Stimulated activated naive B cell treated with anti-CD40 and anti-IgM and Interleukin-4, amounts not matched to agents 10 μg/mL and 1 μg/mL and 100 μg/mL, for 72 hours (primary cell): ENCODE measurements around the gene AKR1C1.
A peak's percentile ranks its signal among the peaks of the same experiment; 100 is the strongest.
"Not testable (repeated sequence)": the region's sequence is repeated elsewhere in the genome, so short reads cannot be mapped to it uniquely, and the experiment has no call there.

Experiments
- ATAC-seq, 2 donors: fragments of 150-1000 bp; cut with Tn5 transposase; replicated peaks; 2 replicates each; pipeline ENCODE4 v1.10.0; 2021; ENCODE audit warnings: moderate library complexity in 1 of 2
- DNase-seq: peaks from one replicate; pipeline ENCODE4 v3.0.0; 2021
- H3K27ac Mint-ChIP-seq: one replicate; pipeline ENCODE4 v1.8.0; 2022; ENCODE audit warnings: mild to moderate bottlenecking, mixed read lengths
- H3K27me3 Mint-ChIP-seq, 2 donors: one replicate each; pipeline ENCODE4 v1.8.0; 2022; ENCODE audit warnings: mixed read lengths in 2 of 2
- H3K36me3 Mint-ChIP-seq, 2 donors: one replicate each; pipeline ENCODE4 v1.8.0; 2022; ENCODE audit warnings: mixed read lengths in 2 of 2, mild to moderate bottlenecking in 1 of 2
- H3K4me1 Mint-ChIP-seq, 2 donors: one replicate each; pipeline ENCODE4 v1.8.0; 2022; ENCODE audit warnings: mixed read lengths in 2 of 2, mild to moderate bottlenecking in 1 of 2
- H3K4me3 Mint-ChIP-seq, 2 donors: one replicate each; pipeline ENCODE4 v1.8.0; 2022; ENCODE audit warnings: mild to moderate bottlenecking in 2 of 2, mixed read lengths in 2 of 2, moderate library complexity in 1 of 2
- H3K9me3 Mint-ChIP-seq, 2 donors: one replicate each; pipeline ENCODE4 v1.8.0; 2022; ENCODE audit warnings: mixed read lengths in 2 of 2, mild to moderate bottlenecking in 1 of 2

The AKR1C1 gene

DNA sequence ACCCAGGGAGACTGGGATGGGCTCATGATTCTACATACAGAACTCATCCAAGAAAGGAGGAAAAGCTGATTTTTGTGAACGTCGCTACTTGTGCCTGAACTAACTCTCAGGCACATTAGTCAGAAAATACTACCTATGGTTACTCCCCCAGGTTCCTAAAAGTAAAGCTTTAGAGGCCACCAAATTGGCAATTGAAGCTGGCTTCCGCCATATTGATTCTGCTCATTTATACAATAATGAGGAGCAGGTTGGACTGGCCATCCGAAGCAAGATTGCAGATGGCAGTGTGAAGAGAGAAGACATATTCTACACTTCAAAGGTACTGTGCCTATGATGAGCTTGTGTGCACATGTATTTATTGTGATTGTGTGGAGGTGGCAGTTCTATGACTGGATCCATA lies 2.5 kb downstream of the AKR1C1 start:
- not testable (repeated sequence) for H3K4me1 Mint-ChIP-seq

GRCh38 chr10:4967189-4967588 lies 4.0 kb downstream of the AKR1C1 start:
- not testable (repeated sequence) for H3K36me3 Mint-ChIP-seq, DNase-seq, H3K4me3 Mint-ChIP-seq, H3K27me3 Mint-ChIP-seq, H3K27ac Mint-ChIP-seq, ATAC-seq, H3K4me1 Mint-ChIP-seq, H3K9me3 Mint-ChIP-seq

More for the DNA sequence above, 2.5 kb downstream of the AKR1C1 start:
- not testable (repeated sequence) for H3K9me3 Mint-ChIP-seq, H3K27ac Mint-ChIP-seq, ATAC-seq, H3K36me3 Mint-ChIP-seq, H3K27me3 Mint-ChIP-seq, DNase-seq, H3K4me3 Mint-ChIP-seq

DNA sequence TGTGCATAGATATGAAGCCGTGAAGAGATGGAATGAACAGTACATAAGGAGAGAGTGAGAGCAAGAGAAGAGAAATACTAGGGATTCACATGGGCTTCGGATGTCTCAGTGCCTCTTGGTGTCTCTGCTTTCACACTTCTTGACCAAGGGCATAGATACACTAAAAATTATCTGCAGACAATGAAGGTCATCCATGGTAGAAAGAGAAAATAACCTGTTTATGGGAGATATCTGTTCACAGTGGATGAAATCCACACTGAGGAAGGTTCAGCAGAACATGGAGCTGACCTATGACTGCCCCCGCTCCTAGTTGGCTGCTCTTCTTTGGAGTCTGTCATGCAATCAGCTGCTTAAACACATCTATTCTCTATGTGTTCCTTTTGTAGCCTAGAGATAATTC lies 6.1 kb downstream of the AKR1C1 start:
- H3K27ac Mint-ChIP-seq, DNase-seq, H3K9me3 Mint-ChIP-seq, H3K27me3 Mint-ChIP-seq, ATAC-seq, H3K36me3 Mint-ChIP-seq, H3K4me1 Mint-ChIP-seq, H3K4me3 Mint-ChIP-seq: not testable (repeated sequence)

GRCh38 chr10:4970362-4970761 lies 7.1 kb downstream of the AKR1C1 start:
- not testable (repeated sequence) for H3K4me1 Mint-ChIP-seq, ATAC-seq, H3K36me3 Mint-ChIP-seq, H3K27me3 Mint-ChIP-seq, H3K9me3 Mint-ChIP-seq, DNase-seq, H3K27ac Mint-ChIP-seq, H3K4me3 Mint-ChIP-seq

- not testable (repeated sequence) for H3K27ac Mint-ChIP-seq
These were observed 9.3 kb downstream of the AKR1C1 start for GRCh38 chr10:4972369-4973142.

DNA sequence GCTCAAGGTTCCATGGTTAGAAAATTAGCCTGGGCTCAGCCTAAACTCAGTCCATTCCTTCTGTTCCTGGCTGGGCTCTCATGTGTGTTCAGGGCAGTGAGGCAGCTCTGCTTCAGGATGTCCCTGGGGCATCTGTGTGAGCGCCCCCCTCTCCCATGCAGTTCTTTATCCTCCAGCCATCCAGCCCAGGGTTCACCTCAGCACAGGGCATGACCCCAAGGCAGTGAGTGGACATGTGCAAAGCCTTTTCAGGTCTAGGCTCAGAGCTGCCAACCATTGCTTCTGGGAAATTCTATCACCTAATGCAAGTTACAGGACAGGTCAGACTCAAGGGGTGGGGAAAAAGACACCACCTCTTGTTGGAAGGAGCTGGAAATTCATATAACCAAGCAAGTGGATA lies 10.1 kb downstream of the AKR1C1 start:
- not testable (repeated sequence) for H3K4me1 Mint-ChIP-seq, H3K9me3 Mint-ChIP-seq, ATAC-seq, H3K4me3 Mint-ChIP-seq, DNase-seq, H3K27me3 Mint-ChIP-seq, H3K27ac Mint-ChIP-seq, H3K36me3 Mint-ChIP-seq

More at GRCh38 chr10:4972369-4973142, 9.3 kb downstream of the AKR1C1 start:
- DNase-seq, H3K27me3 Mint-ChIP-seq, H3K4me3 Mint-ChIP-seq, ATAC-seq, H3K9me3 Mint-ChIP-seq, H3K36me3 Mint-ChIP-seq, H3K4me1 Mint-ChIP-seq: not testable (repeated sequence)

GRCh38 chr10:4974400-4974799 lies 11.2 kb downstream of the AKR1C1 start:
- not testable (repeated sequence) for ATAC-seq, DNase-seq, H3K27ac Mint-ChIP-seq, H3K4me1 Mint-ChIP-seq, H3K4me3 Mint-ChIP-seq, H3K9me3 Mint-ChIP-seq, H3K27me3 Mint-ChIP-seq, H3K36me3 Mint-ChIP-seq

DNA sequence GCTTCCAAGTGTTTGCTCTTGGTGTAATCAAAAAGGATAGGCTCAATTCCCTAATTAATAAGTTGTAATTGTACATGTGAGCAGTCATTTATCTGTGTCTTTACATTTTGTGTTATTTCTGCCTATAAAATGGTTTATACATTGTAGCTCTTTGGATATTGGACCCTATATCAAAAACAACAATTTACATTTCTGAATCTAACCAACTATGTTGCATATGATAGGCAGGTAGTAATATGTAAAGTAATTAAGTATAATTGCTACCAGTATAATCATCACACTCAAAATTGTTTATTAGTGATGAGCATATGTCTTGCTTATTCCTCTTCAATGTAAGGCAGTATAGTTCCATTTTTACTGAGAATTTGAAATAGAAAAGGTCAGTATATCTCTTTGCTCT lies 13.8 kb downstream of the AKR1C1 start:
- Mint-ChIP-seq H3K9me3 (no peaks in the 10 kb centered on the region), H3K4me3 (no peak overlapping the region), H3K27ac (no peak overlapping the region), H3K27me3 (peaks cover 5 to 11% of the 10 kb centered on the region in 2 donors), H3K36me3 (no peaks in the 10 kb centered on the region), H3K4me1 (peaks cover 3 to 4% of the 10 kb centered on the region in 2 donors)
- ATAC-seq: no peak
- no peak for DNase-seq

- DNase-seq (no peak), ATAC-seq (no peak)
- Mint-ChIP-seq H3K4me3 (no peak overlapping the region), H3K27me3 (peaks cover 5 to 12% of the 10 kb centered on the region in 2 donors), H3K4me1 (peaks cover 3 to 7% of the 10 kb centered on the region in 2 donors), H3K27ac (no peak overlapping the region), H3K9me3 (no peaks in the 10 kb centered on the region), H3K36me3 (no peaks in the 10 kb centered on the region)
These were observed 15.7 kb downstream of the AKR1C1 start for GRCh38 chr10:4978870-4979269.

DNA sequence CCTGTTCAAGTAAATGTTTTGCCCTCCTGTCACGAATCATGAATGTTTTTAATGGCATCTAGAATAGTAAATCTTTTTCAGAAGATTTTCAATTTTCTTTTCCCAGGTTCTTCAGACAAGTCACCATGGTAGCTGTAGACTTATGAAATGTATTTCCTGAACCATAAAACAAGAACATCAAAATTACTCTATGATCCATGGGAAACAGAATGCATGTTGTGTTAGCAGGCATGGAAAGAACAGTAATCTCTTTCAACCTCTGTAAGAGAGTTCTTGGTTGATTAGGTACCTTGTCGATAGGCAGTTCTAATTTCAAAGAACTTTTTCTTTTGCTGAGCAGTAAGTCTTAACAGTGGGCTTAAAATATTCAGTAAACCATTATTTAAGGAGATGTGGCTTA lies 17.6 kb downstream of the AKR1C1 start:
- Mint-ChIP-seq H3K4me3 (no peak overlapping the region), H3K27me3 (peaks cover 5 to 12% of the 10 kb centered on the region in 2 donors), H3K9me3 (no peaks in the 10 kb centered on the region), H3K4me1 (peaks cover 3 to 7% of the 10 kb centered on the region in 2 donors), H3K27ac (no peak overlapping the region), H3K36me3 (no peaks in the 10 kb centered on the region)
- no peak for DNase-seq
- ATAC-seq: no peak

DNA sequence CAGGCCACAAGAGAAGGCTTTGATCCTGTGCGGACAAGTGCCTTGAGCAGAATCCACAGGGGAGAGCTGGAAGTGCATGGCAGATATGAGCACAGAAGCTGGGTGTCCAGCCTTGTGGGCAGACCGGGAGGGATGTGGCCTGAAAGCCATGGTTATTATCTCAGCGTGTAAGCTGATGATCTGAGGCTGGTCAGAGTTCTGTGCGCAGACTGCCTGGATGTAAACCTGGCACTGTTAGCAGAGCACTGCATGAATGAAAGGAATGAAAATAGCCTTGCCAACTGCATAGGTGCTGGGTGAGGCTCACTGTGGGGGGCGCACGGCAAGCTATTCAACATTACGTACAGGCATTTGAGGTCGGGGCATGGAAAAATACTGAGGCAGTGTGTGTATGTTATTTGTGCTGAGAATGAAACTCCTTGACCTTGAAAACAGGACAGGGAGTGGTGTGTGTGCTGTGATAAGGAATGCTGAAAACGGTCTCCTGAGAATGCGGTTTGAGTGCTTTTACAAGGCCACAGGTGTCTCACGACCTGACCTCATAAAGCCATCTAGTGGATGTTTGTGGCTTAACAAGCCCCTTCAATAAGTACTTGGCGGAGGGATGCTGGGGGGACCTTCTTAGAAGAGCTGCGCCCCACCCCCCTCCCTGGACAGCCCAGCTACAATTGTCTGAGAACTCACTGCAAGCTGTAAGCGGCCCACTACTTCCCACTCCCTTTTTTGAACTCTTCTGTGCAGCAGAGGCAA lies 18.7 kb downstream of the AKR1C1 start:
- Mint-ChIP-seq H3K4me1 (peaks cover 3 to 7% of the 10 kb centered on the region in 2 donors), H3K27ac (no peak overlapping the region), H3K36me3 (no peaks in the 10 kb centered on the region), H3K9me3 (no peaks in the 10 kb centered on the region), H3K4me3 (peak overlapping the region in 1 of 2 donors; percentile 5), H3K27me3 (peaks cover 5 to 12% of the 10 kb centered on the region in 2 donors)
- ATAC-seq (peak; percentile 52 to 54), DNase-seq (no peak)

DNA sequence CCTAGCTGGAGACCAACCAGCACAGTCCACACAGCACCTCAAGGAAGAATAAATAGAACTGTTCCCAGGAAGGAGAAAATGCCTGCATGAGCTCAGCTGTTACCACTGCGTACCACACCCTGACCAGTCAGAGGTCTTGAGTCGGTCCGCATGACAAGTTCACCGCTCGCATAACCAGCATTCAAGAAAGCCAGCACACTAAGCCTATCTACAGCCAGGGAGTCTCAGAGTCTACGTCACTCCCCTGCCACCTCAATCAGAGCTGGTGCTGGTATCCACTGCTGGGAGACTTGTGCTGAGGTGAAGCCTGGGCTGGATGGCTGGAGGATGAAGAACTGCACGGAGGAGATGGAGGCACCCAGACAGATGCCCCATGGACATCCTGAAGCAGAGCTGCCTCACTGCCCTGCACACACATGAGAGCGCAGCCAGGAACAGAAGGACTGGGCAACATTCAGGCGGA lies 19.6 kb downstream of the AKR1C1 start:
- no peak overlapping the region for H3K27ac Mint-ChIP-seq
- ATAC-seq (no peak), DNase-seq (no peak)
- H3K4me1 Mint-ChIP-seq: peaks cover 3 to 7% of the 10 kb centered on the region in 2 donors
- peaks cover 5 to 12% of the 10 kb centered on the region in 2 donors for H3K27me3 Mint-ChIP-seq
- no peak overlapping the region for H3K4me3 Mint-ChIP-seq
- H3K36me3 Mint-ChIP-seq: no peaks in the 10 kb centered on the region
- no peaks in the 10 kb centered on the region for H3K9me3 Mint-ChIP-seq

DNA sequence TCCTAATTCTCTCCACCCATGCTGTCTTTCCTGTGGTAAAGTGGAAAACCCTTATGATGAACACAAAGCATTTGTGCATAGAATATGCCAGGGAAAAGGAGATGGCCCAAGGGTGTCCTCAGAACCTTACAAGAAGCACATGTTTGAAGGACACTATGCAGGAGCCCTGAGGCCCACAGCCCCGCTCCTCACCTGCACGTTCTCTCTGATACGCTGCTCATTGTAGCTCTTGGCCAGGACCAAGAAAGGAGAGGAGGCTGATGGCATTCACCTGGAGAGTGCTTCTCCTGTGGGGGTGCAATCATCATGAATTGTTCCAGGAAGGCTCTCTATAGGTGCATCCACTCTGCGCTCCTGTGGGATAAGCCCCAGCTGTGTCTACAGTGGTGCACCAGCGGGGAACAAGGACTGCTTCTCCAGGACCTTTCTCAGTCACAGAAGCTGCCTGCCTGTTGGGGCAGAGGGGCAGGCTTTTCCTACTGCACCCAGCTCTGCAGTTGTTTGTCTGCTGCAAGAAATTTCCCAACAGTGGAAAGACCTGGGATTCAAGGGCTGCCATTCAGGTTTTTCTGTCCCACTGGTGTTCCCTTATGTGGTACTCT lies 20.5 kb downstream of the AKR1C1 start:
- Mint-ChIP-seq H3K36me3 (no peaks in the 10 kb centered on the region), H3K27ac (no peak overlapping the region), H3K9me3 (no peaks in the 10 kb centered on the region), H3K4me3 (no peak overlapping the region), H3K4me1 (peaks cover 3 to 7% of the 10 kb centered on the region in 2 donors), H3K27me3 (peaks cover 5 to 12% of the 10 kb centered on the region in 2 donors)
- no peak for ATAC-seq
- no peak for DNase-seq

DNA sequence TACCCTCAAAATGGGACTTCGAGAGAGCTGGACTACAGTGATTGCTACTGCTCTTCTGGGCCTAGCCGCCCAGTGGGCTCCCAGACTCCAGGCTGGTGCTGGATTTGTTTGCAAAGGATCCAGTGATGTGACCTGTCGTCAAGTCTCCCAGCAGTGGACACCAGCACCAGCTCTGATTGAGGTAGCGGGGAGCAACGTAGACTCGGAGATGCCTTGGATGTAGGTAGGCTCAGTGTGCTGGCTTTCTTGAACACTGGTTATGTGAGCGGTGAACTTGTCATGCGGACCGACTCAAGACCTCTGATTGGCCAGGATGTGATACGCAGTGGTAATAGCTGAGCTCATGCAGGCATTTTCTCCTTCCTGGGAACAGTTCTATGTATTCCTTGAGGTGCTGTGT lies 21.0 kb downstream of the AKR1C1 start:
- Mint-ChIP-seq H3K27me3 (peaks cover 5 to 12% of the 10 kb centered on the region in 2 donors), H3K4me1 (peaks cover 3 to 7% of the 10 kb centered on the region in 2 donors), H3K9me3 (no peaks in the 10 kb centered on the region), H3K27ac (no peak overlapping the region), H3K36me3 (no peaks in the 10 kb centered on the region), H3K4me3 (no peak overlapping the region)
- no peak for ATAC-seq
- no peak for DNase-seq
